GM18517 (cell line): Measurements from ENCODE around the gene FGD4.
A peak's percentile ranks its signal among the peaks of the same experiment; 100 is the strongest.

Source experiments
- ATAC-seq: cut with Tn5 transposase; IDR thresholded peaks from one replicate; pipeline ENCODE4 v1.9.1; 2021; ENCODE audit warnings: mild to moderate bottlenecking, moderate library complexity; ENCODE audit not compliant: unreplicated experiment

The FGD4 gene

GRCh38 chr12:32659908-32660440, 260.6 kb downstream of the FGD4 start:
- ATAC-seq, result no peak

GRCh38 chr12:32661706-32662105, 262.3 kb downstream of the FGD4 start:
- ATAC-seq, result no peak

GRCh38 chr12:32662665-32663064, 263.3 kb downstream of the FGD4 start:
- ATAC-seq, result no peak

GRCh38 chr12:32666018-32666417, 266.7 kb downstream of the FGD4 start:
- no peak for ATAC-seq

GRCh38 chr12:32669584-32669983, 270.2 kb downstream of the FGD4 start:
- no peak for ATAC-seq

GRCh38 chr12:32671930-32672780, 272.8 kb downstream of the FGD4 start:
- no peak for ATAC-seq

GRCh38 chr12:32679091-32679919, 279.9 kb downstream of the FGD4 start, which contains the start of gene DNM1L:
Gene DNM1L, plus strand, starts transcription at chr12:32679301. Its CDS starts 63 bp downstream, at chr12:32679364.
- ATAC-seq, result peak; percentile 91

- ATAC-seq, result no peak
These were observed 280.5 kb downstream of the FGD4 start for GRCh38 chr12:32679920-32680237.

GRCh38 chr12:32680787-32681186, 281.4 kb downstream of the FGD4 start:
- no peak for ATAC-seq

- no peak for ATAC-seq
These were observed 281.9 kb downstream of the FGD4 start for GRCh38 chr12:32681272-32681671.

GRCh38 chr12:32686340-32686739, 287.0 kb downstream of the FGD4 start:
- ATAC-seq, result no peak

GRCh38 chr12:32688786-32689185, 289.4 kb downstream of the FGD4 start:
- no peak for ATAC-seq

- ATAC-seq, result no peak
These were observed 291.6 kb downstream of the FGD4 start for GRCh38 chr12:32690927-32691326.

GRCh38 chr12:32692358-32692757, 293.0 kb downstream of the FGD4 start:
- ATAC-seq, result no peak

- no peak for ATAC-seq
These were observed 293.7 kb downstream of the FGD4 start for GRCh38 chr12:32693036-32693435.
